Rectal smooth muscle tissue (tissue), 1 donor: Measurements from ENCODE around the gene CAMTA1.

Source experiments
- H3K27ac ChIP-seq: one replicate; pipeline ENCODE4 v1.7.0; 2013; ENCODE audit warnings: low read depth, low read length, inconsistent platforms
- H3K27me3 ChIP-seq: one replicate; pipeline ENCODE4 v1.7.0; 2013; ENCODE audit warnings: low read length; ENCODE audit not compliant: control insufficient read depth, insufficient read depth
- H3K36me3 ChIP-seq: one replicate; pipeline ENCODE4 v1.7.0; 2013; ENCODE audit warnings: low read length; ENCODE audit not compliant: control insufficient read depth, insufficient read depth
- H3K4me1 ChIP-seq: one replicate; pipeline ENCODE4 v1.7.0; 2013; ENCODE audit warnings: low read length; ENCODE audit not compliant: control insufficient read depth, insufficient read depth
- H3K4me3 ChIP-seq: one replicate; pipeline ENCODE4 v1.7.0; 2013; ENCODE audit warnings: low read length
- H3K9ac ChIP-seq: one replicate; pipeline ENCODE4 v1.7.0; 2013; ENCODE audit warnings: low read length

CAMTA1 gene

GRCh38 chr1:7010534-7011200 lies 225.4 kb downstream of the CAMTA1 start:
- Histone ChIP-seq H3K36me3 (no peaks in the 10 kb centered on the region), H3K27ac (no peak overlapping the region), H3K4me1 (no peaks in the 10 kb centered on the region), H3K4me3 (no peak overlapping the region), H3K27me3 (no peaks in the 10 kb centered on the region), H3K9ac (no peak overlapping the region)

GRCh38 chr1:7011826-7012225 lies 226.6 kb downstream of the CAMTA1 start:
- no peaks in the 10 kb centered on the region for H3K36me3 ChIP-seq
- no peaks in the 10 kb centered on the region for H3K4me1 ChIP-seq
- no peaks in the 10 kb centered on the region for H3K27me3 ChIP-seq
- H3K27ac ChIP-seq: no peak overlapping the region
- H3K4me3 ChIP-seq: no peak overlapping the region
- H3K9ac ChIP-seq: no peak overlapping the region

- H3K27me3 ChIP-seq: no peaks in the 10 kb centered on the region
- no peak overlapping the region for H3K27ac ChIP-seq
- no peaks in the 10 kb centered on the region for H3K36me3 ChIP-seq
- no peaks in the 10 kb centered on the region for H3K4me1 ChIP-seq
- H3K9ac ChIP-seq: no peak overlapping the region
- H3K4me3 ChIP-seq: no peak overlapping the region
Measured at GRCh38 chr1:7012461-7012924, 227.2 kb downstream of the CAMTA1 start.

GRCh38 chr1:7013833-7014639 lies 228.8 kb downstream of the CAMTA1 start:
- no peaks in the 10 kb centered on the region for H3K4me1 ChIP-seq
- H3K9ac ChIP-seq: no peak overlapping the region
- no peak overlapping the region for H3K27ac ChIP-seq
- H3K27me3 ChIP-seq: no peaks in the 10 kb centered on the region
- H3K36me3 ChIP-seq: no peaks in the 10 kb centered on the region
- H3K4me3 ChIP-seq: no peak overlapping the region

GRCh38 chr1:7014640-7014930 lies 229.3 kb downstream of the CAMTA1 start:
- Histone ChIP-seq H3K4me1 (no peaks in the 10 kb centered on the region), H3K4me3 (no peak overlapping the region), H3K27me3 (no peaks in the 10 kb centered on the region), H3K27ac (no peak overlapping the region), H3K9ac (no peak overlapping the region), H3K36me3 (no peaks in the 10 kb centered on the region)

GRCh38 chr1:7015022-7015421 lies 229.8 kb downstream of the CAMTA1 start:
- Histone ChIP-seq H3K27ac (no peak overlapping the region), H3K36me3 (no peaks in the 10 kb centered on the region), H3K27me3 (no peaks in the 10 kb centered on the region), H3K4me3 (no peak overlapping the region), H3K4me1 (no peaks in the 10 kb centered on the region), H3K9ac (no peak overlapping the region)

- H3K36me3 ChIP-seq: no peaks in the 10 kb centered on the region
- no peak overlapping the region for H3K9ac ChIP-seq
- H3K27me3 ChIP-seq: no peaks in the 10 kb centered on the region
- no peaks in the 10 kb centered on the region for H3K4me1 ChIP-seq
- H3K27ac ChIP-seq: no peak overlapping the region
- H3K4me3 ChIP-seq: no peak overlapping the region
Measured at GRCh38 chr1:7018351-7018750, 233.1 kb downstream of the CAMTA1 start.

- Histone ChIP-seq H3K27me3 (no peaks in the 10 kb centered on the region), H3K27ac (no peak overlapping the region), H3K9ac (no peak overlapping the region), H3K4me1 (no peaks in the 10 kb centered on the region), H3K36me3 (no peaks in the 10 kb centered on the region), H3K4me3 (no peak overlapping the region)
Measured at GRCh38 chr1:7018826-7019225, 233.6 kb downstream of the CAMTA1 start.

GRCh38 chr1:7019510-7019909 lies 234.3 kb downstream of the CAMTA1 start:
- no peak overlapping the region for H3K4me3 ChIP-seq
- H3K27ac ChIP-seq: no peak overlapping the region
- H3K9ac ChIP-seq: no peak overlapping the region
- no peaks in the 10 kb centered on the region for H3K27me3 ChIP-seq
- H3K36me3 ChIP-seq: no peaks in the 10 kb centered on the region
- H3K4me1 ChIP-seq: no peaks in the 10 kb centered on the region

GRCh38 chr1:7022058-7022457 lies 236.8 kb downstream of the CAMTA1 start:
- no peak overlapping the region for H3K4me3 ChIP-seq
- H3K9ac ChIP-seq: no peak overlapping the region
- H3K27me3 ChIP-seq: no peaks in the 10 kb centered on the region
- H3K4me1 ChIP-seq: no peaks in the 10 kb centered on the region
- H3K36me3 ChIP-seq: no peaks in the 10 kb centered on the region
- no peak overlapping the region for H3K27ac ChIP-seq

- H3K4me3 ChIP-seq: no peak overlapping the region
- H3K9ac ChIP-seq: no peak overlapping the region
- H3K36me3 ChIP-seq: no peaks in the 10 kb centered on the region
- H3K4me1 ChIP-seq: no peaks in the 10 kb centered on the region
- H3K27ac ChIP-seq: no peak overlapping the region
- H3K27me3 ChIP-seq: no peaks in the 10 kb centered on the region
Measured at GRCh38 chr1:7025013-7025412, 239.8 kb downstream of the CAMTA1 start.

GRCh38 chr1:7026169-7026568 lies 240.9 kb downstream of the CAMTA1 start:
- no peaks in the 10 kb centered on the region for H3K4me1 ChIP-seq
- H3K4me3 ChIP-seq: no peak overlapping the region
- H3K36me3 ChIP-seq: no peaks in the 10 kb centered on the region
- no peak overlapping the region for H3K9ac ChIP-seq
- no peaks in the 10 kb centered on the region for H3K27me3 ChIP-seq
- H3K27ac ChIP-seq: no peak overlapping the region

- Histone ChIP-seq H3K4me3 (no peak overlapping the region), H3K36me3 (no peaks in the 10 kb centered on the region), H3K27me3 (no peaks in the 10 kb centered on the region)
Measured at GRCh38 chr1:7032992-7033391, 247.7 kb downstream of the CAMTA1 start.

More at GRCh38 chr1:7032992-7033391, 247.7 kb downstream of the CAMTA1 start:
- Histone ChIP-seq H3K9ac (no peak overlapping the region), H3K27ac (no peak overlapping the region), H3K4me1 (no peaks in the 10 kb centered on the region)
